Testis (tissue), 5 donors: Measurements from ENCODE around the gene DPH3. TPM values are rescaled to one million over a fixed set of nuclear protein-coding genes. Genes with fewer than 3 reads are reported as not detected.
"Not testable (repeated sequence)": the region's sequence is repeated elsewhere in the genome, so short reads cannot be mapped to it uniquely, and the experiment has no call there.

Source experiments
- DNase-seq: peaks from one replicate; pipeline ENCODE4 v3.0.0-alpha.2; 2019
- H3K27ac ChIP-seq, 2 donors: fragments of 200-600 bp; sonication (generic); one replicate each; pipeline ENCODE4 v1.5.1; 2019
- H3K27me3 ChIP-seq: fragments of 200-600 bp; sonication (generic); one replicate; pipeline ENCODE4 v1.5.1; 2019
- H3K36me3 ChIP-seq: fragments of 200-600 bp; sonication (generic); one replicate; pipeline ENCODE4 v1.5.1; 2017; ENCODE audit warnings: low read depth; ENCODE audit errors: missing control alignments
- H3K4me1 ChIP-seq: fragments of 200-600 bp; sonication (generic); one replicate; pipeline ENCODE4 v1.5.1; 2019
- H3K4me3 ChIP-seq, 2 donors: fragments of 200-600 bp; sonication (generic); one replicate each; pipeline ENCODE4 v1.5.1; 2017 to 2019
- H3K9me3 ChIP-seq: fragments of 200-600 bp; sonication (generic); one replicate; pipeline ENCODE4 v1.5.1; 2017
- CTCF ChIP-seq, 3 experiments: fragments of 450-650 bp in 2 of 3; fragments of 200-600 bp in 1 of 3; sonication (generic) in 1 of 3; IDR thresholded peaks; one replicate each; pipeline ENCODE4 v1.5.1; 2016 to 2019; ENCODE audit warnings: antibody characterized with exemption in 3 of 3, mild to moderate bottlenecking in 2 of 3, moderate library complexity in 1 of 3
- POLR2A ChIP-seq: fragments of 450-650 bp; IDR thresholded peaks from one replicate; pipeline ENCODE4 v1.6.1; 2017; ENCODE audit warnings: antibody characterized with exemption, mild to moderate bottlenecking, moderate library complexity
- WGBS, 2 donors: methylation state at CpG; one replicate each; pipeline ENCODE4 v1.1.5; 2018; 5-methylcytosine and 5-hydroxymethylcytosine counted together
- intact Hi-C: fragments of 100-400 bp; cut with DNase I; formaldehyde crosslinking; loops from one replicate; pipeline ENCODE4 v1.15.1; 2023; ENCODE audit warnings: low total_unique reads
- long read RNA-seq, 2 donors: transcript quantifications; one replicate each; lab custom pipeline, GENCODE V29; 2026
- polyA plus RNA-seq: library from polyadenylated mRNA; stranded (reverse); fragments of 350-450 nt; fragmentation: Illumina TruSeq; extraction: RNeasy Lipid Tissue Mini Kit (QIAGEN cat#74804); gene quantifications from one replicate; pipeline ENCODE4 v1.2.3, GENCODE V29; 2014; ENCODE audit warnings: low read depth, low replicate concordance; ENCODE audit not compliant: insufficient read depth
- total RNA-seq, 2 donors: library from RNA; depleted of rRNA; stranded (reverse); fragments of >200 nt; gene quantifications; one replicate each; pipeline ENCODE4 v1.2.3, GENCODE V29; 2016

DPH3 gene
- 10 to 100 TPM; 14.6 to 14.7 TPM for total RNA-seq
- 23.6 TPM for polyA plus RNA-seq
- long read RNA-seq, donor 1, transcript DPH3-204 (3 exons, 3,131 nt) = major isoform, 14 of 20 reads
- long read RNA-seq, donor 1, transcript DPH3-202 (2 exons, 3,052 nt) = minor isoform, 6 of 20 reads
- long read RNA-seq, donor 1, partial matches to known transcripts = 0 of 20 reads
- long read RNA-seq, donor 1, other reads (novel, unspliced or antisense) = 0 of 20 reads
- long read RNA-seq, donor 2, transcript DPH3-202 (2 exons, 3,052 nt) = minor isoform, 7 of 16 reads
- long read RNA-seq, donor 2, transcript DPH3-204 (3 exons, 3,131 nt) = major isoform, 9 of 16 reads
- long read RNA-seq, donor 2, partial matches to known transcripts = 0 of 16 reads
- long read RNA-seq, donor 2, other reads (novel, unspliced or antisense) = 0 of 16 reads

GRCh38 chr3:16264708-16265454, at the start of gene DPH3, which contains the start of gene OXNAD1:
TSS of gene DPH3 (minus strand) at chr3:16264943. CDS start at chr3:16264876, 67 bp downstream.
TSS of gene OXNAD1 (plus strand) at chr3:16265212. CDS start at chr3:16270953, 5,741 bp downstream.
- Histone ChIP-seq H3K9me3 (no peaks in the 10 kb centered on the region), H3K4me1 (peaks cover 20% of the 10 kb centered on the region), H3K4me3 (peak within 1 kb of the TSS; percentile 72 to 79), H3K27me3 (no peaks in the 10 kb centered on the region), H3K27ac (peak within 1 kb of the TSS; percentile 72 to 92), H3K36me3 (no peaks in the 10 kb centered on the region)
- 0 to 1% methylated on average over 13 to 61 of the region's 61 CpGs for WGBS, 2 donors
- peak; percentile 99 for DNase-seq
- TF ChIP-seq CTCF (IDR thresholded peaks at IDR 0.05) (peak in 1 of 3 experiments; percentile 37), POLR2A (peak; percentile 18)
- intact Hi-C loops = no loop called here

DNA sequence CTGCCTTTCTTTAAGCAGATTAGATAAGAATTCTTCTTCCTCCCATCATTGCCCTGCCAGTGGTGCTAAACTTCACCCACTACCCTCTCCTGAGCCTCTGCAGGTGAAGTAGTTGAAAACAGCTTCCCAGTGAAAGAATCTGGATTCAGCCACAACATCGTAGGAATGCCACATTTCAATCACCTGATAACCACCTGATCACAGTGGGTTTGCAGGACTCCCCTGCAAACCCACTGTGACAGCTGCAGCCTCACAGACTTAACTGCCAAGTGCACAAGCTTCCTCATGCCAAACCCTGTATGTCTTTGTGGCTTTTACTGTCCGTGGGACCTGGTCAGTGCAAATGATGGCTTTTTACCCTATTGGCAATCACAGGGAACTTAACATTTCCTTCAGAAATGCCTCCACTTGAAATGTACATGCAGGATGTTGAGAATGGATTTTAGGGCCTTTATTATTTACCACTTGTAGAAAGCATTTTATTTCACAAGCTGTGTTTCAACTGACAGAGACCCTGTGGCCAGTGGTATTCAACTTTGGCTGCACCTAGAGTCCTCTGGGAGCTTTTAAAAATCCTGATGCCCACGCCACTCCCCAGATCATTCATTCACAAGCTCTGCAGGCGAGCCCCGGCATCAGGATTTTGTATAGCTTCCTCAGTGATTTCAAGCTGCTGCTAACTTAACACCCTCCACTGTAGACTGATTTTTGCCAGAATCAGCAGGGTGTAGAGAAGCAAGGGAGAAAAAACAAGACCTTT, 49.3 kb upstream of the DPH3 start:
- Histone ChIP-seq H3K36me3 (no peaks in the 10 kb centered on the region), H3K4me1 (no peaks in the 10 kb centered on the region), H3K27me3 (no peaks in the 10 kb centered on the region), H3K4me3 (no peak overlapping the region), H3K9me3 (no peaks in the 10 kb centered on the region), H3K27ac (no peak overlapping the region)
- 90 to 94% methylated on average over 5 of the region's 5 CpGs for WGBS, 2 donors
- intact Hi-C loops = no loop called here
- TF ChIP-seq CTCF (IDR thresholded peaks at IDR 0.05) (no peak), POLR2A (no peak)
- DNase-seq = no peak

DNA sequence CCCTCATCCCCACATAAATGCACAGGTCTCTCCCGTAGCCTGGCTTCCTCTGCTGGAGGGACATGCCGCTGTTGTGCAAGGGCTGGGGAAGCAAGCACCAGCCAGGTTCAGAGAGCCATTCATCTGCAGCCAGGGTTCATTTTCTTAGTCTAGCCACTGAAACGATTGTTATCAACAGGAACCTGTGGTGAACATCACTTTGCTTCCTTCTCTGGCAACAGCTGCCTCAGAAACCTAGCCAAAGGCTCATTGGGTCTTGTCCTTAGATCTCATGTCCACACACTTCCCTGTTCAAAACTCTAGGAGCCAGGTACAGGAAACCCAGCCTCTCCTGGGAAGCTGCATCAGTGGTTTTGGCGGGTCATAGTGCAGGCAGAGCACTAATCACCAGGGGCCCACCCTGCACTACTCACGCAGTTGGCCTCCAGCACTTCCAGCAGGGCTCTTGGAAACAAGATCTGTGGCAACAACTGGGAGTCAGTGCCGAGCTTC, 47.3 kb upstream of the DPH3 start:
- WGBS, 2 donors = 68 to 74% methylated on average over 5 to 6 of the region's 6 CpGs
- no peak for DNase-seq
- Histone ChIP-seq H3K4me3 (no peak overlapping the region), H3K36me3 (no peaks in the 10 kb centered on the region), H3K4me1 (no peaks in the 10 kb centered on the region), H3K27me3 (no peaks in the 10 kb centered on the region), H3K27ac (no peak overlapping the region), H3K9me3 (no peaks in the 10 kb centered on the region)
- intact Hi-C loops = no loop called here
- TF ChIP-seq POLR2A = no peak
- no peak for TF ChIP-seq CTCF (IDR thresholded peaks at IDR 0.05)

- 93 to 96% methylated on average over 7 of the region's 7 CpGs for WGBS, 2 donors
- H3K4me1 ChIP-seq, H3K36me3 ChIP-seq, H3K27ac ChIP-seq, DNase-seq, H3K9me3 ChIP-seq, H3K4me3 ChIP-seq, intact Hi-C loops, H3K27me3 ChIP-seq: not testable (repeated sequence)
These were observed 45.7 kb upstream of the DPH3 start for GRCh38 chr3:16310486-16310885.

GRCh38 chr3:16309558-16309957, 44.8 kb upstream of the DPH3 start:
- H3K27ac ChIP-seq = no peak overlapping the region
- 58 to 86% methylated on average over 2 of the region's 2 CpGs for WGBS, 2 donors
- no peaks in the 10 kb centered on the region for H3K4me1 ChIP-seq
- no peak overlapping the region for H3K4me3 ChIP-seq
- no peak for DNase-seq
- no peaks in the 10 kb centered on the region for H3K36me3 ChIP-seq
- no peaks in the 10 kb centered on the region for H3K27me3 ChIP-seq
- TF ChIP-seq CTCF (IDR thresholded peaks at IDR 0.05) (no peak), POLR2A (no peak)
- H3K9me3 ChIP-seq = no peaks in the 10 kb centered on the region
- intact Hi-C loops = no loop called here
